NK-92 treated with Interleukin-12 subunit alpha and Interleukin-12 subunit beta, amount 100 ng/mL, for 24 hours (cell line): Measurements from ENCODE around the gene NRG2.

Experiments
- DNase-seq: peaks from one replicate; lab custom pipeline; 2025; lab: John Stamatoyannopoulos, UW

Gene NRG2

DNA sequence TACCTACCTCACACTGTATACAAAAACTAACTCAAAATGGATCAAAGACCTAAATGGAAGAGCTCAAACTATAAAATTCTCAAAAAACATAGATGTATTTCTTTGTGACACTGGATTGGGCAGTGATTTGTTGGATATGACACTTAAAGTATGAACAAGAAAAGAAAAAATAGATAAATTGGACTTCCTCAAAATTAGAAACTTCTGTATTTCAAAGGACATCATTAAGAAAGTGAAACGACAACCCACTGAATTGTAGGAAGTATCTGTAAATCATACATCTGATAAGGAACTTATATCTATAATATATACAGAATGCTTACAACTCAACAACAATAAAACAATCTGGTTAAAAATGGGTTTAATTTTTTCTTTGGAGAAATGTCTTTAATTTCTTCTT, 96.7 kb downstream of the NRG2 start:
- DNase-seq = no peak

DNA sequence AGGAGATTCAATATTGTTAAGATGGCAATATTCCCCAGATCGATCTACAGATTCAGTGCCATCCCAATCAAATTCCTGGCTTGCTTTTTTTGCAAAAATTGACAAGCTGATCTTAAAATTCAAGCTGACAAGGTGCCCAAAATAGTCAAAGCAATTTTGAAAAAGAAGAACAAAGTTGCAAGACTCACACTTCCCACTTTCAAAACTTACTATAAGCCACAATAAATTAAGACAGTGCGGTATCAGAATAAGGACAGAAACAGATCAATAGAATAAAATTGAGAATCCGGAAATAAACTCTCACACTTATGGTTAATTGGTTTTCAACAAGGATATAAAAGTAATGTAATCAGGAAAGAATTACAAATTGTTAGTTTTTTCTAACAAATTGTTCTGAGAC, 97.1 kb downstream of the NRG2 start:
- no peak for DNase-seq

DNA sequence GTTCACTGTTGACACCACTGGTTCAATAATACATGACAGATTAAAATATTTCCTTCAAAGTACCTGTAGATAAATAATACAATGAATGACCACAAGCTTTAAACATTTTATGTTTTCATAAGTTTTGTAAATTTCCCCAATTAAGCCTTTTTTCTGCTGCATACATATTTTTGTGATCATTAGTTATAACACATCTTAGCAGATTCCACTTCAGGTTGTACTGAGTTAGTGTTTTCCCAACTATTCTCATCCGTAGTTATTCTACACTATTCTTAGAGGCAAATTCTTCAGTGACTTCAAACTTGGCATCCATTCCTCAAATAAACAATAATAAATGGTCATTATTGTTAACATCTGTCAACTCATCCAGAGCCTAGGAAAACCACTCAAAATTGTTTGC, 100.9 kb downstream of the NRG2 start:
- DNase-seq = no peak

DNA sequence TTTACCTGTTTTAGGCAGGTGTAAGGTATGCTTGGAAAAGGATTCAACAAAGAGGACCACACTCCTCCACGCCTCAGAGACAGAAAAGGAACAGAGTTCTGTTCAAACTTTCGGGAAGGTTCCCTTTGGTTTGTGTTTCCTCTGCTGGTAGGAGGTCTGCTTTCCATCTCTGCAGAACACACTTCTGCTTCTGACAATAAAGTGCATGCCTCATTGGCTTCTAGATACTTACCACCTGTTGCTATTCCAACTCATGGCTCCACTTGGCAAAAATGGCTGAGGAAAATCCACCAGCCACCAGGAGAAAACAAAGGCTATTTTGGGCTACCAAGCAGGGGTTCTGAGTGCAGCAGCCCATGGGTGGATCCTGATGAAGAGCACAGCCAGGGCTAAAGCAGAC, 112.7 kb downstream of the NRG2 start:
- no peak for DNase-seq

DNA sequence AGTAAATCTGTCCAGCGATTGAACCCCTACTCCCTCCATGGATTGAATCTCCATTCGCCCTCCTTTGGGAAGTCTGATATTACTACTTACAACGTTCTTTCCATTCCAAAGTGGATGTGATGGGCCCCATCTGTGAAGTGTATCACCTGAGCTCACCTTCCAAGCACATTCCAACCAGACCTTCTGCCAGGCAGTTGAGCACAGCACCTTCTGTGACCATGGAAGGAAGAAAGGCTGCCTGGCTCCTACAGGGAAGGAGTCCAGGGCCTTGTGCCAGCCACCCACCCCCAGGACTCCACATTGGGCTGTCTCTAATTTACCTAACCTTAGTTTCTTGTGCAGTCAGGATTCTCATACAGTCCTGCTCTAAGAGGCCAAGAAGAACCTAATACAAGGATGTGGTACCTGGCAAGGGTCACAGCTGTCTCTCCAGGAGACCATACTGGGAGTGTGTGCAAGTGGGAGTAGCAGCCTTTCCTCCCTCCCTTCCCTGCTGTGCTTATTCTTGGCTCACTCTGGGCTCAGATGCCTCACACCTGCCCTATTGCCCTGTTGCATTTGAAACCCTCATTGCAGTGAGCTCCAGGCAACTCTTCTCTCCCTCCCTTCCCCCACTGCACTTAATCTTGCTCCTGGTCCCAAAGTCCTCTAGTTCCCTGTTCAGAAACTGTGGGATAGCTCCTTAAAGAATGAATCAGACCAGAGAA, 116.1 kb downstream of the NRG2 start:
- DNase-seq = no peak

DNA sequence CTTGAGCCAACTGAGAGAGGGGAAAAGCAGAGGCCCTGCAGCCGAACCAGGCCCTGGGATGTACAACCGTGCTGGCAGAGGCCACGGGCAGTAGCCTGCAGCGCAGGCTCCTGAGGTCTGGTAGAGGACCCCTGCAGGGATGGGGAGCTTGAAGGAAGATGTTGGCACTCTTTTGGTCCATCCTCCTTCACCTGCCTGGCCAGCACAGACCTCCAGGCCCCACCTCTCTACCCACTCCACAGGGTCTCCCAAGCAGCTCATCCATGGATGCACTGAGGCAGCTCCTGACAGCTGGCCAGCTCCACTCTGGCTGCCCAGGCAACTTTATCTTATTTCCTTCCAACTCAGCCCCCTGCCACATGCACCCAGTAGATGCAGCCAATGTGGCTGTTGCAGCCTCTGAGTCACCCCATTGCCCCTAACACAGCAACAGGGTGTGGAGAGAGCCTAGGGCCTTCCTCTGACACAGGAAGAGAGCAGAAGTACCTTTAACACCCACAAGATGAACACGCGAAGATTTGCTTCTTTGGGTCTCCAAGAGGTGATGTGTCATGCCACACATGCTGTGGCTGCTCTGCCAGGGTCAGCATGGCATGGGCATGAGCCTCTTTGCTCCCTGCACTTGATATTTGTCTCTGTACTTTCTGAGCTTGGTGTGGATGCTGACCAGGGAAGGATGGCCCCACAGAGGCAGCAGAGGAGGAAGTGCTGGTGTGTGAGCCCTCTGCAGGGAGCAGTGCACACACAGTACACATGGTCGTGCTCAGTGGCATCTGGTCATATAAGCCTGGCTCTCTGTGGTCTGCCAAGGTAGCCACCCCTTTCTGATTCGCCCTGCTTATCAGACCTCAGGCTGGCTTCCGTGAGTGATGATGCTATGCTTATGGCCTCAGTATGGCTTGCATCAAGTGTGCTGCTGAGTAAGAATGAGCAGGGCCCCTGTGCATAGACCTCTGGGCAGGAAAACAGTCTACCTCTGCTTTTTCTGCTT, 117.2 kb downstream of the NRG2 start:
- peak; percentile 89 for DNase-seq

DNA sequence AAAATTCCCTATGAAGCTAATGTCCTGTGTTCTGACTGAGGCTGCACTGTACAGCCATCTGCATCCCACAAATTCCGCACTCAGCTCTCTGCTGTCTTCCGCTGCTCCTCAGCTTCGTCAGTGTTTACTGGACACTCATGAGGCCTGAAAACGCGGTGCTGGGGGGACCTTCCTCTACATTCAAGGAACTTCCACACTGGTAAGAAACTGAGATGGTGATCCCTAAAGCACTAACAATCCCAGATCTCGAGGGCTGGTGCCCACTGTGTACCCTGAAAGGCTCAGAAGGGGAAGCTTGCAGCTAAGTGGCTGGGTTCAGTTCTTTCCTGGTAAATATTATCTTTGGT, 117.9 kb downstream of the NRG2 start:
- no peak for DNase-seq

DNA sequence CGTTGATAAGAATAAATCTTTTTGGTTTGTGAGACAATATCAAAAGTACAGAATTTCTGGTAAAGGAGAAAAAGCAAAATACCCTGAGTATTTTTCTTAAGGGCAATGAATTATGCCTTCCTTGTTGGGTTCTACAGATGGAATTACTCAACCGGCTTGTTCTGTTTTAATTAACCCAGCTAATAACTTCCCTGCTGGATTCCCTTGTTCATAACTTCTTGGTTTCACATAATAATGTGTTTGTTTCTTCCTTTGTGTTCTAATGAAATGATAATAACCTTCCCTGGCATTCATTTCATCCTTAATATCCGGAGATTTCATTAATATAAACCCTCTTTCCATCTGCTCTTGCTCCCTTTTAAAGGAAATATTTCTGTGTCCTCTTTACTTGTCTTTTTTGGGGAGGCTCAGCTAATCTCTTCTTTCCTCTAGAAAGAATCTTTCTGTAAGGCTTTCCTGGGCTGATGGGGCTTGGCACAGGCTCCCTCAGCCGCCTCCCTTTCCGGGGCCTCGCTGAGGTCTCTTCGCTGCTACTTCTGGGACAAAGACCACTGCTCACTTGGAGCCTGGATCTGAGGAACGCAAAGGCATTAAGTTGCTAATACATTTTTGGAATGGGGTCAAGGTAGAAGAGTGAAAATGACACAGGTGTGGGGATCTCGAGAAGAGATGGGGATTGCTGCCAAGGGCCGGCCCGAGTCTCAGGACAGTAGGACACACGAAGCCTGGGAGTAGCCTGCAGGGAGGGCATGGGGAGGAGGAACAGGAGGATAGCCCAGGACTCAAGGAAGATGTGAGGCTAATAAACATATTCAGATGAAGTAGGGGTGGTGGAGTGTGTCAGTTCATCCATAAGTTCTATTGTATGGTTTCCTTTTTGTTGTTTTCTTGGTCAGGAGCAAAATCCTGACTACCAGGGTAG, 118.5 kb downstream of the NRG2 start:
- DNase-seq = no peak

DNA sequence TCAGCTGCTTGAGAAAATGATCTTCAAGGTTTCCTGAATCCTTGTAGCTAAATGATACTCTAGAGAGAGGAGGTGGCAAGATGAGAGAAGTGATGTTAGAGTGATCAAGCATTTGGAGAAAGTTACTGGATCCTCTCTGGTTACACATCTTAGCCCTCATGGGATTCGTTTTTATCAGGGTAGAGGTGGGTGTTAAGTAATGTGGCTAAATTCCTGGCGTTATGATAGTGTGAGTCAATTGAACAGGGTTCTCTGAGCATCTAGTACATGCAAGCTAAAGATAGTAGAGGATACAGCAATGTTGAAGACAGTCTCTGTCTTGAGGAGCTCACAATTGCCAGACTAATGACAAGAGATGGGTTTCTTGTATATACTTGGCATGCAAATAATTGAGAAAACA, 123.8 kb downstream of the NRG2 start:
- DNase-seq = no peak

DNA sequence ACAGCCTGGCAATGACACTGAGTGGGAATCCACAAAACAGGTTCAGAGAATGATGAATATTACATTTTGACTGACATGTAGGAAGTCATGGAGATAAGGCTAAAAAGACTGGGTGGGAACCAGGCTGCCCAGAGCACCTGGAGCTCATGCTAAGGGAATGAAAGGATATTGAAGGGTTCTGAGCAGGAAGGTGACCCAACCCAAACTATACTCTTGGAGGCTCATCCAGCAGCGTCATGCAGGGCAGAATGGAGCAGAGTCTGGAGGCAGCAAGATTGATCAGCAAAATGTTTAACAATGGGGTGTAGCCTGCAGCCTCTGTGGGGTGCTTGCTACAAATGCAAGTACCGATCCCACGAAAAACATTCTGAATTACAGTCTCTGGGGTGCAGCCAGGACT, 127.3 kb downstream of the NRG2 start:
- no peak for DNase-seq

DNA sequence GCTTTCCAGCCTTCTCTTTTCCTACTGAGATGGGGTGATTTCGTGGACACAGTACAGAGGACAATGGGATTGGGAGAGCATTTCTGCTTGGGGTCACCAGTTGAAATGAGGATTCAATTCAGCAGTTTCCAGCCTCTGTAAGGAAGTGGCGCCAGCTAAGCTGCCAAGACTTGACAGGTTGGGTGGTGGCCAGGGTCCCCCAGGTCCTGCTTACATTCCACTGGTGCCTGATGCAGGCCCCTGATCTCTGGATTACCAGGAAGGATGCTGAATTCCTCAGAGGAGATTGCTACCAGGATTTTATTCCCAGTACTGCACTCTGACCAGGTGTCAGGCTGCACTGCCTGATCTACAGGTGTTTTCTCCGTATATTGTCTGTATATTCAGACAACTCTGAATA, 127.8 kb downstream of the NRG2 start:
- no peak for DNase-seq

DNA sequence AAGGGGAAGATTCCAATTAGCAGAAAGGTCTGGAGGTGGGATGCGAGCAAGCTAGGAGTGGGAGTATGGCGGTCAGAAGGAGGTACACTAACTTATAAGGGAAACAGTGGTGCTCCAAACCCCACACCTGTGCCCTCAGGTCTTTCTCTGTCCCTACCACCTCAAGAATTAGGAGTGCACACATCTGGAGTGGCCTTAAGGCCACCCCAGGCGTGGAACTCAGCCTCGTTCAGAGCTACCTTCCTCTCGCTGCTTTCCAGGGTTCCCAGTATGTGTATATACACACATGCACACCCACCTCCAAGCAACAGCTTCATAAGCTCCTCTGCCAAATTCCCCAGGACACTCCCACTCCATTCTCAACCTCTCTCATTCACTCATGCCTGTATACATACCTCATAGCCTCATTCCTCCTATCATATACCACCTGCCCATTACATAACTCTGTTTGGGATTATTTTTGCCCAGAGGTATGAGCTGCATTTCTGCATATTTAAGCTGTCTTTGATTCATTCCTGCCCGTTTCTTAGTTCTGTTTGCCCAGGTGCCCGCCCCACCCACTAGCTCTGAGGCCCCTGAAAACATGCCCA, 128.8 kb downstream of the NRG2 start:
- DNase-seq = no peak

DNA sequence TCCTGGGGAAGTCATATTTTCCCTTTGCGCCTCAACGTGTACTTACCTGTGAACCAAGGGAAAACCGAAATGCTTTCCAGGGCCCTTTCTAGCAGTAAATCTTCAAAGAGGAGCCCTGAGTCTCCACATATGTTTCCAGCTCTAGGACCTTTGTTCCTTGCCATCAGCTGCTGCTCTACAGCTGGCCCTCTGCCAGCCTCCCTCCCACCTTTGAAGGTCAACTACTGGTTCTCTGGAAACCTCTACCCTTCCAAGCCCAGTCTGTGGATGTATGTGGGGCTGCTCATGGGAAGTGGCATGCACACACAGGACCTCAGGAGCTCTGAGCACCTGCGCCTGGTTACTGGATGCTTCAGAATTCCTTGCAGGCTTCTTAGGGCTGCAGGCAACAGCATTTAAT, 130.3 kb downstream of the NRG2 start:
- DNase-seq = no peak

DNA sequence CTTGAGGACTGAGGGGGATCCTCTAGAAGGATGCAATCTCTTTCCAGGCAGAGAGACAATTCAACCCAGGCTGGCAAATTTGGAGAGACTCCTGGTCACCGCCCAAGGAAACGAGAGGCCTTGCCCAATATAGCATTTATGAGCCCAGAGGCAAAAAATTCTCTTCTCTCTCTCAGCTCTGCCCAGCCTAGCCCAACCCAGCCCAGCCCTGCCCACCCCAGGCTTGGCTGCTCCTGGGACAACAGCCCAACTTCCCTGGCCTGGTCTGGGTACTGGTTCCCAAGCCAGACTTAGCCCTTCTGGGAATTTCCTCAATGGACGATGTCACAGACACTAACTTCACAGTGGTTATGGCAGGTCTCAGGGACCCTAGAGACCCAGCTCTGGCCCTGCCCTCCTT, 130.9 kb downstream of the NRG2 start:
- DNase-seq = no peak

DNA sequence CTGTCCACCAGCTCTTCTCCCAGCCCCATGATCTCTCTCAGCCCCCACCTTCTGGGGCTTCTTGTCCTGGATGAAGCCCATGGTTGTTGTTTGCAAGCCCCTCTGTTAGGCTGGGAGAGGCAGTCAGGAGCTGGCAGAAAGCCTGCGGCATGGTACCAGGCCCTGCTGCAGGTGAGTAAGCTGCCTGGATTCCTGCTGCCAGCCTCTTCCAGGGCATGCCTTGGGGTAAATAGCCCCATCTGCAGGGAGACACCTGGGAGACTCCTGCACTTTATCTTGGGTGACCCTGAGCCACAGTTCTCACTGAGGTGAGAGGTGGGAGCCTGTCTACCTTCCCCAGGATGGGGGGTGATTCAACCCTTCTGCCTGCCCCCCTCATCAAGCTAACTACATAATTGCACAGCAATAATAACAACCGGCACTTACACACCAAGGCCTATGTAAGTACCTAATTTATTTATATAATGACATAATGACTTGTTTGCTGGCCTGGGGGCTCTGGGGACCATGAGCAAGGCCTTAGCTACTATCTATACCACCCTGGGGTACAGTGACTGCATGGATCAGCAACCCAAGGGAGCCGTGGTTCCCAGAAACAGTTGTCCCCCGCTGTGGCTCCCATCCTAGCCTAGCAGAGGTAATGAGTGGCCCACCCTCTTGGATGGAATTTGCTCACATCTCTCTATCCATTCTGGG, 131.5 kb downstream of the NRG2 start:
- DNase-seq = no peak

DNA sequence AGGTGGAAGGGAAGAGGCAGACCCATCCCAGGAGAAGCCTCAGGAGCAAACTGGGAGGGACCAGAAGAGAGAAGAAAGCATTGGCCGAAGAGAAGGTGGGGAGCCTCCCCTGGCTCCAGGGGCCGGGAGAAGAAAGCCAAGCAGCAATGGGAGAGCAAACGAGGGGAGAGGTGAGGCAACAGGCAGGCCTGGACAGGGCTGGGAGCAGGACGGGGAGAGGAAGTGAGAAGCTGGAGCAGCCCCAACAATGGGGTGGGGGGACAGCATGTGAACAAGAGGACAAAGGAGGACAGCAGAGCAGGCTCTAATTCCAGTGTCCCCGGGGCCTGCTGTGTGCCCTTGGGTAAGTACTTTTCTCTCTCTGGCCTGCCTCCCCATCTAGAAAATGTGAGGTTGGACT, 132.2 kb downstream of the NRG2 start:
- no peak for DNase-seq

DNA sequence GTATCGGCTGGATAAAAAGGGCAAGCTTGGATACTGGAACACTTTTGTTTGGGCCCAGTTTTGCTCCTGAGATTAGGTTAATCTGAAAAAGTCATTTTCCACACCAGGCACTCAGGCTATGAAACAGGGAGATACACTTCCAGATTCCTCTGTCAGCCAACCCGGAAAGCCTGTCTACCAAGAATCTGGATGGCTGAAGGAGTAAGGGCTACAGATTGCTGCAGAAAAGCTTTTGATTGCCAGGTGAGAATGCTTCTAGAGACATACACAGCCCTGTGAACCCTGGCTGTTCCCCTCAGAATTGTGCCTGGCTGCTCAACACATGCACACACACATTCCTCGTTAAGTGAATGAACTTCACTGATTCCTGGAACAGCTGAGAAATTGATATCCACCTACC, 133.1 kb downstream of the NRG2 start:
- no peak for DNase-seq

DNA sequence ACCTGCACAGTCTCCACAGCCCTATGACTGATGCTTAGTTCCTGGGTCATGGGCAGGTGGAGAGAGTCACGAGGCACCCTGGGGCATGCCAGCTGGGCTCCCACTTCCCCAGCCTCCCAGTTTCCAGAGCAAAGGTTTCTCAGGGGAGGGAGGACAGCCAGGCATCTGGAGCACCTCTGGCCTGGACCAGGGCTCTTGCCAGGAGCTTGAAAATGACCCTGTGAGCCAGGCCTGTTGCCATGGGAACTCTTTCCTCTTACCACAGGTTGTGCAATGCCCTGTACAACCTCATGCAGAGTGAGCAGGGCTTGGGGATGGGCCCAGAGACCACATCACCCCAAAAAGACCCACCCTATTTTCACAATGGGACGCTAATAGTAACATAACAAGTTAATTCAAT, 134.3 kb downstream of the NRG2 start:
- no peak for DNase-seq

DNA sequence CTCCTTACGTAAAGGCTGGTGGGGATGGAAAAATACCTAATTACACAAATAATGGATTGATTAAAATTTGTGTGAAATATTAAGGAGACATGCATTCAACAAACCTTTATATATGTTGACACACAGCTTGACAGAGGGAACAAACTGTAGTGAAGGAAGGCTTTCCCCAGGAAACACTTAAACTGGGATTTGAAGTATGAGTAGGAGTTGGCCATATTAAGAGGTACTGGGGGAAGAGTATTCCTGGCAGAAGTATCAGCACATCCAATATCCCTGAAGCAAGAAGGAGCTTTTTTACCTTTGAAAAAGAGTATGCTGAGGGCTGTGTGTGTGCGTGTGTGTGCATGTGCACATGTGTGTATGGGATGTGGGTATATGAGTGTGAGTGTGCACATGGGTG, 136.4 kb downstream of the NRG2 start:
- no peak for DNase-seq

DNA sequence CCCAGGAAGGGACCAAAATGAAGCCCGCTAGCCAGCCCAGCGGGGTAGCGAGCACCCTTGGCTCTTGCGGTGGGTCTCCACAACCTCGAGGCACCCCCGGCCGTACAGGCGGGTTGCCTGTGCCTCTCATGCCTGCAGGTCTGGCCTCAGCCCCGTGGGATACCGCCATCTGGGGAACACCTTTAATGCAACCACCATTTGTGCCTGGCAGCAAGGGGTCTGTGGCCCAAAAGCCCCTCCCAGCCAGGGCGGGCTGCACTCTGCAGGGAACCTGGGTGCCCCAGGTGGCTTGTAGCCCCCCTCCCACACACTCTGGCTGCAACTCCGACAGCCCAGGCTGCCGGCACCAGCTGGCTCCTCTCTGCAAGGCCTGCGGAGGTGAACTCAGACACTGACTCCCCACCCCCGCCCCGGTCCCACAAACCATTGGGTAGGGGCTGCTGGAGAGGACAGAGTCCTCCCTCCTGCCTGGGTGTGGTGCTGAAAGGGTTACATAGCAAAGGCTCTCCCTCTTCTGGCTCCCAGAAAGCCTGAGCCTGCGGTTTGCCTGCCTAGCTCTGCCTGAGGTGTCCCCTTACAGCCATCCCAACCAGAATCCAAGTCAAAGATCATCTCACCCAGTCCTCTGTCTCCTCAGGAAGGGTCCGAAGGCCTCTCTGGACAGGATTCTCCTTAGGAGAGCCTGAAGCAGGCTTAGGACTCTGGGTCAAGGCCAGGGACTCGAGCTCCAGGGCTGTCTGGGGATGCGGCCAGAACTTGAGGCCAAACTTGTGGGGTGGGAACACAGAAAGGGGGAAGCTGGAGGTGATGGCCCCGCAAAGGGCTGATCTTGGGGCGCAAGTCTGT, 138.1 kb downstream of the NRG2 start:
- DNase-seq = no peak

DNA sequence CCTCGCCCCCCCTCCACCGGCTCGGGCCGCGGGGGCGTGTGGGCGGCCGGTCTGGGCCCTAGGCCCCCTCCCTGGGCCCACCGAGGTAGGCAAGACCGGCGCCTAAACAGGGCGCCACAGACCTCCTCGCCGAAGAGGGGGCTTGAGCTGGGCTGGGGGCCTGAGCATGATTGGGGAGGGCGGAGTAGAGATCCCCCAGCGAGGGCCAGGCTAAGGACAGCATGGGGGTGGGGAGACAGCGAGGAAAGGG, 138.6 kb downstream of the NRG2 start:
- DNase-seq = no peak
